Measurements from ENCODE around the gene MID2.

DNA sequence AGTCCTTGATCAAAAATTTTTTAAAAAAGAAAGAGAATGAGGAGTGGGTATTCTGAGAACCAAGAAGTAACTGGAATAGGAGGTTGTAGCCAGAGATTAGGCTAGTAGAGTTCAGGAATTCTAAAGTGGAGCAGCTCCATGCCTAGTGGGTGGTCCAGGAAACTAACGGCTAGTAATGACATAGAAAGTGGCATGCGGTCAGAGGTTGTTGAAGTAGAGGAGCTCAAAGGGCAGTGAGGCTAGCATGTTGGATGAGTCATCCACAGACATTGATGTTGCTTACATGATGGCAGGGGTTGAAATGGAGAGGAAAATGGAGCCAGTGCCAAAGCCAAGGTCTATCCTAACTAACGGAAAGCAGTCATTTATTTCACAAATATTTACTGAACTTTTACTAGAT lies 114.4 kb downstream of the MID2 start:
- TF ChIP-seq CTCF (IDR thresholded peaks at IDR 0.05) (no peak), POLR2A (IDR thresholded peaks at IDR 0.05) (no peak), POLR2AphosphoS5 (IDR thresholded peaks at IDR 0.05) (no peak)
